WERI-Rb-1 (cell line): ENCODE results near the gene ANKRD50.

Experiments used
- DNase-seq: peaks from one replicate; pipeline ENCODE4 v3.0.0-alpha.2; 2020
- H3K27ac ChIP-seq: fragments of 250-450 bp; sonication (Bioruptor Pico); 2 replicates; pipeline ENCODE4 v1.5.1; 2020; ENCODE audit warnings: mild to moderate bottlenecking, moderate library complexity
- H3K27me3 ChIP-seq: fragments of 250-450 bp; sonication (Bioruptor Pico); 2 replicates; pipeline ENCODE4 v1.5.1; 2021; ENCODE audit warnings: mild to moderate bottlenecking, low read depth, moderate library complexity; ENCODE audit not compliant: insufficient read depth, severe bottlenecking
- H3K36me3 ChIP-seq: fragments of 250-450 bp; sonication (Bioruptor Pico); 2 replicates; pipeline ENCODE4 v1.5.1; 2020; ENCODE audit warnings: mild to moderate bottlenecking, moderate library complexity
- H3K4me3 ChIP-seq: 2 replicates; pipeline ENCODE4 v1.5.1; 2011; ENCODE audit warnings: low read depth, mild to moderate bottlenecking, control low read depth, low read length
- H3K9me3 ChIP-seq: fragments of 250-450 bp; sonication (Bioruptor Pico); 2 replicates; pipeline ENCODE4 v1.5.1; 2021; ENCODE audit warnings: mild to moderate bottlenecking, moderate library complexity; ENCODE audit not compliant: severe bottlenecking
- TF ChIP-seq, protein P1 (sequence below): IDR thresholded peaks from 2 replicates; pipeline ENCODE4 v1.5.1; 2011; ENCODE audit warnings: low read depth, mild to moderate bottlenecking, control low read depth, inconsistent platforms, low read length

ANKRD50 gene

DNA sequence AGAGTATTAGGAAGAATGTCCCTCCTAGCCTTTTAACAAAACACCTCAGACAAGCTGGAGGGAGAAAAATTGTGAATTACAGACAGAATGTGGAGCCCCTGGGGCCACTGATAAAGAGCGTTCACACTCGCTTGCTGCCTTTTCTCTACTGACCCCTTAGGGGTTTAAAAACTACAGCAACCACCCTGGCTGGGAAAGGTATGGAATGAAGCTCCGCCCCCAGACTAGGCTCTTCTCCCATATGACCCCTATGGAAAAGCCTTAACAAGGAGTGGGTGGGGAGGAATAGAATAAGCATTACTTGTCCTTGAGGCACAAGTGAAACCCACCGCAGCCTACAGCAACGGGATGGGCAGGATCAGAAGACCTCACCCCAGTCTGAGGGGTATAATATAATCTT, 26.3 kb downstream of the ANKRD50 start:
- no peak for DNase-seq
- TF ChIP-seq, protein P1, sequence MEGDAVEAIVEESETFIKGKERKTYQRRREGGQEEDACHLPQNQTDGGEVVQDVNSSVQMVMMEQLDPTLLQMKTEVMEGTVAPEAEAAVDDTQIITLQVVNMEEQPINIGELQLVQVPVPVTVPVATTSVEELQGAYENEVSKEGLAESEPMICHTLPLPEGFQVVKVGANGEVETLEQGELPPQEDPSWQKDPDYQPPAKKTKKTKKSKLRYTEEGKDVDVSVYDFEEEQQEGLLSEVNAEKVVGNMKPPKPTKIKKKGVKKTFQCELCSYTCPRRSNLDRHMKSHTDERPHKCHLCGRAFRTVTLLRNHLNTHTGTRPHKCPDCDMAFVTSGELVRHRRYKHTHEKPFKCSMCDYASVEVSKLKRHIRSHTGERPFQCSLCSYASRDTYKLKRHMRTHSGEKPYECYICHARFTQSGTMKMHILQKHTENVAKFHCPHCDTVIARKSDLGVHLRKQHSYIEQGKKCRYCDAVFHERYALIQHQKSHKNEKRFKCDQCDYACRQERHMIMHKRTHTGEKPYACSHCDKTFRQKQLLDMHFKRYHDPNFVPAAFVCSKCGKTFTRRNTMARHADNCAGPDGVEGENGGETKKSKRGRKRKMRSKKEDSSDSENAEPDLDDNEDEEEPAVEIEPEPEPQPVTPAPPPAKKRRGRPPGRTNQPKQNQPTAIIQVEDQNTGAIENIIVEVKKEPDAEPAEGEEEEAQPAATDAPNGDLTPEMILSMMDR: no peak
- Histone ChIP-seq H3K9me3 (no peaks in the 10 kb centered on the region), H3K4me3 (no peak overlapping the region), H3K27me3 (no peaks in the 10 kb centered on the region), H3K27ac (no peak overlapping the region), H3K36me3 (peaks cover 2% of the 10 kb centered on the region)

DNA sequence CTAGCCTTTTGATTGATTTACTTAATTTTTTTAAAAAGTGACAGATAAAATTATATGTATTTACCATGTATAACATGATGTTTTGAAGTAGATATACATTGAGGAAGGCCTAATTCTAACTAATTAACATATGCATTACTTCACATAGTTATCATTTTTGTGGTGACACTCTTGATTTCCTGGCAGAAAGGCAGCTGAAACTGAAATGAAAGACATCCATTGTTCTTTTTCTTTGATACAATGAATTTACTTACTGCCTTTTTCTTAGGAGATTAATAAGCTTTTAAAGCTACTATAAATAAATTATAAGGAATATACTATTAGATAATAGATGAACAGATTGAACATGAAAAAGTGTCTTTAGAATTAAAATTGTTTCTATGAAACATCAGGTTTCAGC, 26.7 kb downstream of the ANKRD50 start:
- no peaks in the 10 kb centered on the region for H3K27me3 ChIP-seq
- no peak overlapping the region for H3K27ac ChIP-seq
- DNase-seq: no peak
- H3K36me3 ChIP-seq: peaks cover 2% of the 10 kb centered on the region
- no peaks in the 10 kb centered on the region for H3K9me3 ChIP-seq
- TF ChIP-seq, protein P1: no peak
- H3K4me3 ChIP-seq: no peak overlapping the region

DNA sequence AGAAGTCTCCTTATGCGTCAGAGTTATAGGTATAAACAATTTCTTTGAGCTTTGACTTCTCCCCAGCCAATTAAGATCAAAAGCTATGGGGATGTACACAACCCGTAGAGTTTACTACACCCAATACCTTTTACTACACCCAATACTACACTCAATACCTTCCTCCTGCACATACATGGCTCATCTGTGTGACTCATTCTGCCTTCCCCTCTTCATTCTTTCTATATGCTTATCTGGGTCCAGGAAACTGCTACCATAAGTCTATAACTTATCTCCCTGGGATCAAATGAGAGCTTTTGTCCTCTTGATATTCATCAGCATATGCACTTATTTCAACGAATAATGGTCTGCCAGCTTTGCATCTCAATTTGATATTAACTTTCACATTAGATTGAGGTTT, 28.2 kb downstream of the ANKRD50 start:
- H3K36me3 ChIP-seq: peaks cover 10% of the 10 kb centered on the region
- no peak for DNase-seq
- no peaks in the 10 kb centered on the region for H3K27me3 ChIP-seq
- H3K4me3 ChIP-seq: no peak overlapping the region
- TF ChIP-seq, protein P1: no peak
- H3K27ac ChIP-seq: no peak overlapping the region
- H3K9me3 ChIP-seq: no peaks in the 10 kb centered on the region

DNA sequence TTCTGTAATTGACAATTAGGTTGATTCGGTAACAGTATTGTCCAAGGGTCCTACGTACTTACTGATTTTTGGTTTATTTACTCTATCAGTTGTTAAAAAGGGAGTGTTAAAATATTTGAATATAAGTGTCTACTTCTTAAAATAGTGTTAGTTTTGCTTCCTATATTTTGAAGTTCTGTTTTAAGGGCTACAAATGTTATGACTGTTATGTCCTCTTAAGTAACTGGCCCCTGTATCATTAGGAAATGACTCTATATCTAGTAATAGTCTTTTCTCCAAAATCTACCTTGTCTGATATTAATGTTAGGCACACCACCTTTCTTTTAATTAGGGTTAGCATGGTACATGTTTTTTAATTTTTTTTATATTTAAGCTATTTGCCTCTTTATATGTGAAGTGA, 30.1 kb downstream of the ANKRD50 start:
- DNase-seq: no peak
- Histone ChIP-seq H3K36me3 (peaks cover 25% of the 10 kb centered on the region), H3K27ac (no peak overlapping the region), H3K27me3 (no peaks in the 10 kb centered on the region), H3K4me3 (no peak overlapping the region), H3K9me3 (no peaks in the 10 kb centered on the region)
- TF ChIP-seq, protein P1: no peak

DNA sequence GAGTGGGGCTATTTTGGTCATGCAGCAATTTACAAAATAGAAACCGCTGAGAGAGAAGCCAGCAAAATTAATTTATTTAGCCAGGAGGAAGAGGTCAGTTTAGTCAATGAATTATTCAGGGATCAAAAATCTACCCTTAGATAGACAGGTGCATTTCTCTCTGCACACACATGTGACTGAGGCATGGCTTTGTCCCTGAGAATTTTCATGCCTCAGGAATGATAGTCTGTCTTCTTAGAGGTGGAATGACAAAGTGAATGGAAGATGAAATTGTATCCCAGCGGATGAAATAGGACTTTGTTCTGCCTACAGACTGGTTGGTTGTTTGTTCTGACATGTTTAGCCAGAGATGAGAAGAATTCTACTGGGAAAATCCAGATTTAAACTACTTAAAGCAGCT, 46.0 kb downstream of the ANKRD50 start:
- TF ChIP-seq, protein P1: no peak
- H3K27ac ChIP-seq: no peak overlapping the region
- H3K27me3 ChIP-seq: no peaks in the 10 kb centered on the region
- H3K9me3 ChIP-seq: no peaks in the 10 kb centered on the region
- no peak overlapping the region for H3K4me3 ChIP-seq
- H3K36me3 ChIP-seq: peaks cover 24% of the 10 kb centered on the region
- DNase-seq: no peak

DNA sequence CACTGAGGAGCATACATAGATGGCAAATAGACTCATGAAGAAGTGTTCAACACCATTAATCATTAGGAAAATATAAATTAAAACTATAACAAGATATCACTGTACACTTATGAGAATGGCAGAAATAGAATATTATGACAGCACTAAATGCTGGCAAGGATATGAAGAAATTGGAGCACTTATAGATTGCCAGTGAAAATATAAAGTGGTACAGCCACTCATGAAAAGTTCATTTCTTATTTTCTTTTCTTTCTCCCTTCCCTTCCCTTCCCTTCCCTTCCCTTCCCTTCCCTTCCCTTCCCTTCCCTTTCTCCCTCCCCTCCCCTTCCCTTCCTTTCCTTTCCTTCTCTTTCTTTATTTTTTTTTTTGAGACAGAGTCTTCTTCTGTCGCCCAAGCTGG, 53.7 kb downstream of the ANKRD50 start:
- H3K4me3 ChIP-seq: no peak overlapping the region
- TF ChIP-seq, protein P1: no peak
- H3K27ac ChIP-seq: no peak overlapping the region

More for the DNA sequence above, 53.7 kb downstream of the ANKRD50 start:
- DNase-seq: no peak
- H3K9me3 ChIP-seq: no peaks in the 10 kb centered on the region
- no peaks in the 10 kb centered on the region for H3K27me3 ChIP-seq
- H3K36me3 ChIP-seq: no peaks in the 10 kb centered on the region
